NCI-H2081 (cell line): Measurements from ENCODE around the gene SP2.
"Not testable (repeated sequence)": the region's sequence is repeated elsewhere in the genome, so short reads cannot be mapped to it uniquely, and the experiment has no call there.

ENCODE experiments used
- DNase-seq, 2 experiments: peaks; one replicate each; lab custom pipeline; 2025; lab: John Stamatoyannopoulos, UW

SP2 gene

GRCh38 chr17:47918991-47919390 is 23.0 kb downstream of the SP2 start:
- no peak for DNase-seq

GRCh38 chr17:47919889-47920288 is 23.9 kb downstream of the SP2 start:
- not testable (repeated sequence) for DNase-seq

GRCh38 chr17:47924785-47925677 is 29.0 kb downstream of the SP2 start:
- no peak for DNase-seq

GRCh38 chr17:47925678-47925988 is 29.6 kb downstream of the SP2 start:
- DNase-seq: no peak

GRCh38 chr17:47927821-47928400 is 31.9 kb downstream of the SP2 start:
- no peak for DNase-seq

GRCh38 chr17:47928415-47928814 is 32.4 kb downstream of the SP2 start:
- no peak for DNase-seq

GRCh38 chr17:47929218-47930000 is 33.4 kb downstream of the SP2 start:
- no peak for DNase-seq

GRCh38 chr17:47931848-47932247 is 35.8 kb downstream of the SP2 start:
- DNase-seq: no peak

GRCh38 chr17:47934856-47935255 is 38.8 kb downstream of the SP2 start:
- DNase-seq: no peak

- not testable (repeated sequence) for DNase-seq
Measured at GRCh38 chr17:47935468-47935867, 39.4 kb downstream of the SP2 start.

GRCh38 chr17:47935961-47936360 is 39.9 kb downstream of the SP2 start:
- no peak for DNase-seq

- no peak for DNase-seq
Measured at GRCh38 chr17:47937941-47938340, 41.9 kb downstream of the SP2 start.

- DNase-seq: peak; percentile 99 to 100
Measured at GRCh38 chr17:47941246-47942095, 45.4 kb downstream of the SP2 start, which contains the start of gene PNPO. PNPO (plus strand) TSS chr17:47941571; CDS start chr17:47941676, 105 bp downstream.

GRCh38 chr17:47942096-47942510 is 46.1 kb downstream of the SP2 start:
- DNase-seq: no peak

- DNase-seq: no peak
Measured at GRCh38 chr17:47942568-47942967, 46.5 kb downstream of the SP2 start.

- DNase-seq: no peak
Measured at GRCh38 chr17:47945080-47945479, 49.0 kb downstream of the SP2 start.

- DNase-seq: no peak
Measured at GRCh38 chr17:47945529-47946508, 49.8 kb downstream of the SP2 start.

- DNase-seq: no peak
Measured at GRCh38 chr17:47946516-47946915, 50.5 kb downstream of the SP2 start.

GRCh38 chr17:47946929-47947397 is 50.9 kb downstream of the SP2 start:
- DNase-seq: peak; percentile 86 to 93

GRCh38 chr17:47948706-47949196 is 52.7 kb downstream of the SP2 start:
- no peak for DNase-seq
